GM23338 (cell line): ENCODE measurements around the gene UNC79.

ENCODE experiments used
- CREB1 ChIP-seq: fragments of 250-450 bp; sonication (Bioruptor Pico); IDR thresholded peaks from 2 replicates; pipeline ENCODE4 v1.5.0; 2020; ENCODE audit warnings: low read depth, mild to moderate bottlenecking, moderate library complexity
- EZH2 ChIP-seq: fragments of 200-600 bp; sonication (generic); IDR thresholded peaks from one replicate; pipeline ENCODE4 v1.8.0; 2017; ENCODE audit warnings: antibody characterized with exemption, mild to moderate bottlenecking, low read depth; ENCODE audit not compliant: unreplicated experiment
- EZH2phosphoT487 ChIP-seq: fragments of 200-600 bp; sonication (generic); IDR thresholded peaks from one replicate; pipeline ENCODE4 v1.8.1; 2018; ENCODE audit warnings: antibody characterized with exemption; ENCODE audit not compliant: unreplicated experiment
- JUNB ChIP-seq: IDR thresholded peaks from one replicate; pipeline ENCODE4 v1.6.1; 2016; ENCODE audit warnings: antibody characterized with exemption; ENCODE audit not compliant: unreplicated experiment
- NANOG ChIP-seq: IDR thresholded peaks from 2 replicates; pipeline ENCODE4 v1.6.1; 2016; ENCODE audit warnings: antibody characterized with exemption, borderline replicate concordance
- POLR2AphosphoS5 ChIP-seq: IDR thresholded peaks from 2 replicates; pipeline ENCODE4 v1.6.1; 2016; ENCODE audit warnings: antibody characterized with exemption, low read depth
- STAT1 ChIP-seq: IDR thresholded peaks from one replicate; pipeline ENCODE4 v1.6.1; 2016; ENCODE audit warnings: antibody characterized with exemption; ENCODE audit not compliant: unreplicated experiment
- TF ChIP-seq, protein P1 (sequence below): IDR thresholded peaks from one replicate; pipeline ENCODE4 v1.6.1; 2018; ENCODE audit warnings: antibody characterized with exemption; ENCODE audit not compliant: unreplicated experiment
- TF ChIP-seq, protein P2 (sequence below), 2 experiments: fragments of 200-600 bp in 1 of 2; sonication (generic) in 1 of 2; conservative IDR thresholded peaks; 2 replicates each; pipeline versions ENCODE4 v1.5.1 to v1.6.1; 2016 to 2017; ENCODE audit warnings: antibody characterized with exemption in 2 of 2, low read depth in 2 of 2, mild to moderate bottlenecking in 2 of 2, moderate library complexity in 1 of 2

DNA sequence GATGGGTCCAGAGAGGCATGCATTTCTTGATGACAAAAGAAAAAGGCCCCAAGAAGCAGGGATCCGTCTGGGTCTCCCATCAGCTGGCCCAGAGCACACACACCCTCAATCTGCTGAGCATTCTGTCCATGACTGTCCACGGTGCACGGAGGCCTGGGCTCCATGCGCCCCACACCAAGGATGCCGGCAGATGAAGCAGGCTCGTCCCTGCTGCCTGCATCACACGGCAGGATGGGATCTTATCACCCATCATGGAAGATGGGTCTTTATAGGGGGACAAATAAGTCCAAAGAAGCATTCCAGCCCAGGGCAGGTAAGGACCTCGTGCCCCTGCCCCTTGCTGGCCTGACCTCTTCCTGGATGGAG lies 297.9 kb downstream of the UNC79 start:
- TF ChIP-seq, protein P1, sequence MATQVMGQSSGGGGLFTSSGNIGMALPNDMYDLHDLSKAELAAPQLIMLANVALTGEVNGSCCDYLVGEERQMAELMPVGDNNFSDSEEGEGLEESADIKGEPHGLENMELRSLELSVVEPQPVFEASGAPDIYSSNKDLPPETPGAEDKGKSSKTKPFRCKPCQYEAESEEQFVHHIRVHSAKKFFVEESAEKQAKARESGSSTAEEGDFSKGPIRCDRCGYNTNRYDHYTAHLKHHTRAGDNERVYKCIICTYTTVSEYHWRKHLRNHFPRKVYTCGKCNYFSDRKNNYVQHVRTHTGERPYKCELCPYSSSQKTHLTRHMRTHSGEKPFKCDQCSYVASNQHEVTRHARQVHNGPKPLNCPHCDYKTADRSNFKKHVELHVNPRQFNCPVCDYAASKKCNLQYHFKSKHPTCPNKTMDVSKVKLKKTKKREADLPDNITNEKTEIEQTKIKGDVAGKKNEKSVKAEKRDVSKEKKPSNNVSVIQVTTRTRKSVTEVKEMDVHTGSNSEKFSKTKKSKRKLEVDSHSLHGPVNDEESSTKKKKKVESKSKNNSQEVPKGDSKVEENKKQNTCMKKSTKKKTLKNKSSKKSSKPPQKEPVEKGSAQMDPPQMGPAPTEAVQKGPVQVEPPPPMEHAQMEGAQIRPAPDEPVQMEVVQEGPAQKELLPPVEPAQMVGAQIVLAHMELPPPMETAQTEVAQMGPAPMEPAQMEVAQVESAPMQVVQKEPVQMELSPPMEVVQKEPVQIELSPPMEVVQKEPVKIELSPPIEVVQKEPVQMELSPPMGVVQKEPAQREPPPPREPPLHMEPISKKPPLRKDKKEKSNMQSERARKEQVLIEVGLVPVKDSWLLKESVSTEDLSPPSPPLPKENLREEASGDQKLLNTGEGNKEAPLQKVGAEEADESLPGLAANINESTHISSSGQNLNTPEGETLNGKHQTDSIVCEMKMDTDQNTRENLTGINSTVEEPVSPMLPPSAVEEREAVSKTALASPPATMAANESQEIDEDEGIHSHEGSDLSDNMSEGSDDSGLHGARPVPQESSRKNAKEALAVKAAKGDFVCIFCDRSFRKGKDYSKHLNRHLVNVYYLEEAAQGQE, result no peak
- TF ChIP-seq, protein P2, sequence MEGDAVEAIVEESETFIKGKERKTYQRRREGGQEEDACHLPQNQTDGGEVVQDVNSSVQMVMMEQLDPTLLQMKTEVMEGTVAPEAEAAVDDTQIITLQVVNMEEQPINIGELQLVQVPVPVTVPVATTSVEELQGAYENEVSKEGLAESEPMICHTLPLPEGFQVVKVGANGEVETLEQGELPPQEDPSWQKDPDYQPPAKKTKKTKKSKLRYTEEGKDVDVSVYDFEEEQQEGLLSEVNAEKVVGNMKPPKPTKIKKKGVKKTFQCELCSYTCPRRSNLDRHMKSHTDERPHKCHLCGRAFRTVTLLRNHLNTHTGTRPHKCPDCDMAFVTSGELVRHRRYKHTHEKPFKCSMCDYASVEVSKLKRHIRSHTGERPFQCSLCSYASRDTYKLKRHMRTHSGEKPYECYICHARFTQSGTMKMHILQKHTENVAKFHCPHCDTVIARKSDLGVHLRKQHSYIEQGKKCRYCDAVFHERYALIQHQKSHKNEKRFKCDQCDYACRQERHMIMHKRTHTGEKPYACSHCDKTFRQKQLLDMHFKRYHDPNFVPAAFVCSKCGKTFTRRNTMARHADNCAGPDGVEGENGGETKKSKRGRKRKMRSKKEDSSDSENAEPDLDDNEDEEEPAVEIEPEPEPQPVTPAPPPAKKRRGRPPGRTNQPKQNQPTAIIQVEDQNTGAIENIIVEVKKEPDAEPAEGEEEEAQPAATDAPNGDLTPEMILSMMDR (conservative IDR thresholded peaks at IDR 0.05; ENCODE audit: low read depth in 2 of 2), result no peak
- TF ChIP-seq EZH2 (no peak), CREB1 (CRISPR knock-in tag) (no peak), EZH2phosphoT487 (no peak), JUNB (no peak), STAT1 (no peak), POLR2AphosphoS5 (no peak), NANOG (no peak)
